ENCODE measurements around the gene FNBP1.

DNA sequence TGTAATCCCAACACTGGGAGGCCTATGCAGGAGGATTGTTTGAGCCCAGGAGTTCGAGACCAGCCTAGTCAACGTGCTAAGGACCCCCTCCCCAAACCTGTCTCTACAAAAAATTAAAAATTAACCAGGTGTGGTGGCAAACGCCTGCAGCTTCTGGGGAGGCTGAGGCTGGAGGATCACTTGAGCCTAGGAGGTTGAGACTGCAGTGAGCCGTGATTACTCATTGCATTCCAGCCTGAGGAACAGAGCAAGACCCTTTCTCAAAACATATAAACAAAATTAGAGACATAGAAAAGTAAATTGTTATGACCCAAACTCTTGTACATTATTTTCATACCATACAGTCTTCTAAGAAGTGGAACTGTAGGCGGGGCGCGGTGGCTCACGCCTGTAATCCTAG lies 11.8 kb upstream of the FNBP1 start:
- TF ChIP-seq, protein P1, sequence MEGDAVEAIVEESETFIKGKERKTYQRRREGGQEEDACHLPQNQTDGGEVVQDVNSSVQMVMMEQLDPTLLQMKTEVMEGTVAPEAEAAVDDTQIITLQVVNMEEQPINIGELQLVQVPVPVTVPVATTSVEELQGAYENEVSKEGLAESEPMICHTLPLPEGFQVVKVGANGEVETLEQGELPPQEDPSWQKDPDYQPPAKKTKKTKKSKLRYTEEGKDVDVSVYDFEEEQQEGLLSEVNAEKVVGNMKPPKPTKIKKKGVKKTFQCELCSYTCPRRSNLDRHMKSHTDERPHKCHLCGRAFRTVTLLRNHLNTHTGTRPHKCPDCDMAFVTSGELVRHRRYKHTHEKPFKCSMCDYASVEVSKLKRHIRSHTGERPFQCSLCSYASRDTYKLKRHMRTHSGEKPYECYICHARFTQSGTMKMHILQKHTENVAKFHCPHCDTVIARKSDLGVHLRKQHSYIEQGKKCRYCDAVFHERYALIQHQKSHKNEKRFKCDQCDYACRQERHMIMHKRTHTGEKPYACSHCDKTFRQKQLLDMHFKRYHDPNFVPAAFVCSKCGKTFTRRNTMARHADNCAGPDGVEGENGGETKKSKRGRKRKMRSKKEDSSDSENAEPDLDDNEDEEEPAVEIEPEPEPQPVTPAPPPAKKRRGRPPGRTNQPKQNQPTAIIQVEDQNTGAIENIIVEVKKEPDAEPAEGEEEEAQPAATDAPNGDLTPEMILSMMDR (IDR thresholded peaks at IDR 0.05), result no peak
- TF ChIP-seq POLR2A (IDR thresholded peaks at IDR 0.05) (no peak), POLR2AphosphoS5 (IDR thresholded peaks at IDR 0.05; ENCODE audit: insufficient read depth in 1 of 2, low read depth in 1 of 2) (no peak)

All from vagina (tissue), 2 donors.